Measurements from ENCODE around the gene EFCAB8. TPM values are rescaled to one million over a fixed set of nuclear protein-coding genes. Genes with fewer than 3 reads are reported as not detected.

EFCAB8 gene
- total RNA-seq, 2 donors from 2014 or later = 0.11 TPM; not detected in 1

DNA sequence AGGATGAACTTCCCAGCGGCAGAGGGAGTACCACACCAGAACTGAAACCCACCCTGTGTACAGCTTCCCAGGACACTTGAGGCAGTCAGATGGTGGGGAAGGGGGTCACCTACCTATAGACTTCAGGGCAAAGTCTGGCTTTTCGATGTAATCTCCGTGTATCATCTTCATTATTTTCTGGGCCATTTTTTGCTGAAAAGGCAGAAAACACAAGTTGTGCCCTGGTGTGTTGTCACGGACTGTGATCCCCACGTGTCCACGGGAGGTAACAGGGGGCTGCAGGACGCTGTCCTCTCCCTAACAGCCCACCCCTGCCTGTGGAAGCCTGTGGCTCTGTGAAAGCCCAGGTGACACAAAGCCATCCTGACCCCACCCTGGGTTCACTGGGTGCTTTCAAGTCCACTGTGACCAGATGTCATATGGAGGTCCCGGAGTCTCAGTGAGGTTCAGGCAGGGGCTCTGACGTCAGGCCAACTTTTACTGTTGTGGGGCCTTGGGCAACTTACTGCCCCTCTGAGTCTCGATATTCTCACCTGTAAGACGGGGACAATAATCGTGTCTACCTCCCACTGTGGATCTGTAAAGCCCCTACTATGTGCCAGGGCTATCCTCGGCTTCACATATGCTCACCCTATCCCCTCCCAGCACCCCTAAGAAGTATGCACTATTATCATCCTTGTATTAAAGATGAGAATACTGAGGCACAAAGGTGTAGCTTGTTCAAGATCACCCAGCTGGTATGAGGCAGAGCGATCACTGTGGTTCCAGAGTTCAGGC lies 131.0 kb downstream of the EFCAB8 start:
- ATAC-seq (no peak), DNase-seq (no peak)
- intact Hi-C loops (cut with DNase I, micrococcal nuclease) = no loop called here

DNA sequence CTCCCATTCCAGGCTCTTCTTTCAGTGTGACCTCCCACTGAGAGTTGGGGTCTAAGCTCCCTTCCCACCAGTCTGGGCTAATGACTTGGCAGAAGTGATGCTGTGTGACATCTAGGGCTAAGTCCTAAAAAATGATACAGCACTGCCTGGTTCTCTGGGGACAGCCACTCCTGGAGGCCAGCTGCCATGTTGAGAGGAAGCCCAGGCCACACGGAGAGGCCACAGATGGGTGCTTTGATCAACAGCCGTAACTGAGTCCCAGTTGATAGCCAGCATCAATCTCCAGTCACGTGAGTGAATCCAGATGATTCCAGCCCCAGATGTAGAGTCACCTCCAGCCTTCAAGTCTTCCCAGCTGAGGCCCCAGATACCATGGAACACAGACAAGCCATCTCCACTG lies 131.7 kb downstream of the EFCAB8 start:
- no peak for ATAC-seq
- no peak for DNase-seq
- intact Hi-C loops (cut with DNase I, micrococcal nuclease) = no loop called here

DNA sequence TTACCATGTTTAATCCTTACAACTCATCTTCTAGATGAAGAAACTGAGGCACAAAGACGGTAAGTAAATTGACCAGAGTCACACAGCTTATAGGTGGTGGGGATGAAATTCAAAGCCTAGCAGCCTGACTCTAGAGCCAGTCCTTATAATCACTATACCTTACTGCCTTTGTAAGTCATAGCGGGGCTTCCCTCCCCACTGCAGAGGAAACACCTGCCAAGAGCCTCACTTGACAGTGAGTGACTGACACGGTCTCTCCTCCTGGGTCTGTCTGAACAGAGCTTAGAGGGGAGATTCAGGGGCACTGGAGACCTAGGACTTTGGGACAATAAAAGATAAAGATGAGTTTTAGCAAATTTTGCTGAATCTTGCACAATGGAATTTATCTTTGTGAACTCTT lies 132.7 kb downstream of the EFCAB8 start:
- no peak for ATAC-seq
- intact Hi-C loops (cut with DNase I, micrococcal nuclease) = no loop called here

DNA sequence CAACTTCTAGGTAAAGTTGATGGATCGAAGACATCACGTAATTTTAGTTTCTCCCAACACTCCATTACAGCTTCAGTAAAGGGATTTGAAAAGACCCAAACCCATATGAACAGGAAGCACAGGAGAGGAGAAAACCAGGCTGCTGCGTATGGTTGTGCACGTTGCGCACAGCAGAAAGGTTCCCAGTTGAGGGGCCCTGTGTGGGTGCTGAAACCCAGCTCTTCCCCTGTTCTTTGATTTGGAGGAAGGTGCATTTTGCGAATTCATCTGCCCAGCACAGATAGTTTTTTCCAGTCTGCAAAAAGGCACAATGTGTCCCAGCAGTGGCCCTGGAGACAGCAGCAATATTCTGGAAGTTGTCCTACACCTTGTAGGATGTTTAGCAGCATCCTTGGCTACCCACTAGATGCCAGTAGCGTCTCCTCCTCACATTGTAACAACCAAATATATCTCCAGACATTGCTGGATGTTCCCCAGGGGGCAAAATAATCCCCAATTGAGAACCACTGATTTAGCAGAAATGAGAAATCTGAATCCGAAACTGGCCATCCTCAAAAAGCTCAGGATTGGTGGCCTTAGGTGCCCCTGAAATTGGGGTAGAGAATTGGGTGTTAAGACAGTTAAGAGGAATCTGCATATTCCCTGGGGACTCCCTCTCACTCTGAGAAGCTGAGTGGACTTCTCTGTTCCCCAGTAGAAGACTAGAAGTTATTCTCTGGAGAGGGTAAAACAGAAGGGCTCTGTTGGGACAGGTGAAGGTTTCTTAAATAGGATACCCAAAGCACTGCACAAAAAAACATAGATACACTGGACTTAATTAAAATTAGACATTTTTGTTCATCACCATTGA lies 133.3 kb downstream of the EFCAB8 start:
- no peak for ATAC-seq
- DNase-seq = no peak
- intact Hi-C loops (cut with DNase I, micrococcal nuclease) = no loop called here

More for the DNA sequence above, 132.7 kb downstream of the EFCAB8 start:
- no peak for DNase-seq

DNA sequence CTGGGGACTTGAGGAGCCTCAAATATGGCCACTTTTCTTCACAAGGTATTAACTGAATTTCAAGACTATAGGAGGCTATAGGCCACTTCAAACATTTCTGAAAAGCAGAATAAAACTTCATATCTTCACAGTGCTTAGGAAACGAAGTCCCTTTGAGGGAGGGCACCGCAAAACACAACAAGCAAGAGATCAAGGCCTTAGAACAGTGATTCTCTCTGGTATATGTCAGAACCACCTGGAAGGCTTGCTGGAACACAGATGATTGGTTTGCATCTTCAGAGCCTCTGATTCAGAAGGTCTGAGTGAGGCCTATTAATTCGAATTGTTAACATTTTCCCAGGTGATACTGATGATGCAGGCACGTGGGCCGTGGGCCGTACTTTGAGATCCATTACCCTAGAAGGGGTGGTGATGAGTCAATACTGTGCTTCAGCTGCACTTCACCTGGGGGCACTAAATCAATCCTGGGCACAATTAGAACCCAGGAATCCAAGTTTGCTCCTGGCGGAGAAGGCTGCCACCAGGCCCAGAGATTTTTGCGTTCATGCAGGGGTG lies 134.8 kb downstream of the EFCAB8 start:
- intact Hi-C loops (cut with DNase I, micrococcal nuclease) = no loop called here
- ATAC-seq (no peak), DNase-seq (no peak)

DNA sequence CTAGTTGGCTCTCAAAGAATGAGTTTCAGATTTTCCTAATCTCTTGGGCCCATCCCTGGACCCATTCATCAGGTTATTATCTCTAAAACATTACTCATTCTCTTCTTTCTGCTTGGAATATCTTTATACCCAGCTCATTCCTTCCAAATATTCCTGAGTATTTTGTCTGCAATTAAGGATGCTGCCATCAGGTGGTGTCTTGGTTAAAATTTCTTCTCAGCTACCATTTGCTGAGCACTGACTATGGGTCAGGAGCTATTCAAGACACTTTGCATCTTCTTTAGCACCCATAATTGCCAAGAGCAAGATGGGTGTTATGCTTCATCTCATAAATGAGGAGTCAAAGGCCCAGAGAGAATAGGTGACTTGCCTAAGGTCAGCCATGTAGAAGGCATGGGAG lies 137.1 kb downstream of the EFCAB8 start:
- no peak for DNase-seq
- ATAC-seq = no peak
- intact Hi-C loops (cut with DNase I, micrococcal nuclease) = no loop called here

DNA sequence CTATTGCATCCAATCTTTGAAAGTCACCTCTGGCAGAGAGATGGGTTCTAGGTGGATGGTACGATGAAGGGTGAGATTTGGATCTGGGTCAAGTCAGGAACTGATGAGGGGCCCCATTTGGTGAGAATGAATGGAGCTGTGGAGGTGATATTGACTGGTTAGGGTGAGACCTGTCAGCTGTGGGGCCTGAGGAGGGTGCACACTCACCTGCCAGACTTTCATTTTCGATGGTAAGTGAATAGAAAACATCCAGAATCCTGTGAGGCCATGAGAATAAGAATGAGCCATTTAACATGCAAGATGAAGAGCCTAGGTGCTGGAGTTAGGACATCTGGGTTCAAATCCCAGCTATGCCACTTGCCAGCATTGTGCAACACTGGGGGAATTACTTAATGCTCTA lies 138.7 kb downstream of the EFCAB8 start:
- DNase-seq (no peak), ATAC-seq (no peak)
- intact Hi-C loops (cut with DNase I, micrococcal nuclease) = no loop called here

DNA sequence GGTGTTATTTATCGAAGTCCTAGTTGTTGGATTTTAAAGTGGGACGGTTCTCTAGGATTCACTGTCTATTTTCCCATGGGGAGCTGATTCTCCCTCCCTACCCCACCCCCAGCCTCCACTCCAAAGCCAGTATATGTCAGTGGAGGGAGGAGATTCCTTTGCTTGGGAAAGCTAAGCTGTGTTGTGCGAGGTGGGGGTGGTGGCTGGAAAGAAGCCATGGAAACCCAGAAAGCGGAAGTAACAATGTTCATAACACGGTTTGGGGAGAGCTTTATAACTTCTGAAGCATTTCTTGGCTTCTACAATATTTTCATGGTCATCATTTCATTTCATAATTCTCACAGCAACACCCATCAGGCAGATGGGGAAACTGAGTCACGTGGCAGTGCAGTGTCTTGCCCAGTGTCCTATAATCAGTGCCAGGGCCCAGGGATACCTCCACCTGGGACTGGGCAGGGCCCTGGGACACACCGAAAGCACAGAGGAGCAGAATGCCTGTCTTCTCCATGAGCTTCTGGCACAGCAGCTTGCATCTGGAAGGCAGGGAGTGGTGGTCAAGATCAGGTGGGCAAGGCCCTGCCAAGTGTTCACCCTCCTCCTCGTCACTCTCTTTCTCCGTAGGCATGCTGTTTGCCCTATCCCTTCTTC lies 141.0 kb downstream of the EFCAB8 start:
- DNase-seq = no peak
- intact Hi-C loops (cut with DNase I, micrococcal nuclease) = no loop called here
- no peak for ATAC-seq

DNA sequence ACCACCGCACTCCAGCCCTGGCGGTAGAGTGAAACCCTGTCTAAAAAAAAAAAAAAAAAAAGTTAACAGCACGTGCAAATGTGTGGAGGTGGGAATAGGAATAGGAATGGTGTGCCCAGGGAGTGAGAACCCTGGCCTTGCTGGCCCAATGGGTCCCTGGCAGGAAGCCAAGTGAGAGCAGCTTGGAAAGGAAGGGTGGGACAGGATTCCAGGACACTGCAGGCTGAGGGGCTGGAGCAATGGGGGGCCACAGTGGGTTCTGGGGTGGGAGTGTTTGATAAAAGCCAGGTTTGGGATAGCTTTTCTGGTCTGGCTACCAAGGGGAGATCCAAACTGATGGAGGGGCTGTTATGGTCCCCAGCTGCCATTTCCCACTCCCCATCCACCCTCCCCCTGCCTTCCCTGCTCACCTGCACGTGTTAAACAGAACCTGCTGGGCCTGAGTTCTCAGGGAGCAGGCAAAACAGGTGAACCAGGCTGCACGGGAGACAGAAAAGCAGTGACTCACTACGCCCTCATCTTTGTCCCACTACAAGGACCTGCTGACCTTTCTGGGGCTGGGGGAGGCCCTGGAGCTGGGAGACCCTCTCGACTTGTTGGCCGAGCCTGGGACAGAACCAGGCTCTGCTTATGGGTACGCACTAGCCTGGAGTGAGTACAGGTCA lies 142.2 kb downstream of the EFCAB8 start:
- intact Hi-C loops (cut with DNase I, micrococcal nuclease) = no loop called here
- ATAC-seq (no peak), DNase-seq (no peak)

DNA sequence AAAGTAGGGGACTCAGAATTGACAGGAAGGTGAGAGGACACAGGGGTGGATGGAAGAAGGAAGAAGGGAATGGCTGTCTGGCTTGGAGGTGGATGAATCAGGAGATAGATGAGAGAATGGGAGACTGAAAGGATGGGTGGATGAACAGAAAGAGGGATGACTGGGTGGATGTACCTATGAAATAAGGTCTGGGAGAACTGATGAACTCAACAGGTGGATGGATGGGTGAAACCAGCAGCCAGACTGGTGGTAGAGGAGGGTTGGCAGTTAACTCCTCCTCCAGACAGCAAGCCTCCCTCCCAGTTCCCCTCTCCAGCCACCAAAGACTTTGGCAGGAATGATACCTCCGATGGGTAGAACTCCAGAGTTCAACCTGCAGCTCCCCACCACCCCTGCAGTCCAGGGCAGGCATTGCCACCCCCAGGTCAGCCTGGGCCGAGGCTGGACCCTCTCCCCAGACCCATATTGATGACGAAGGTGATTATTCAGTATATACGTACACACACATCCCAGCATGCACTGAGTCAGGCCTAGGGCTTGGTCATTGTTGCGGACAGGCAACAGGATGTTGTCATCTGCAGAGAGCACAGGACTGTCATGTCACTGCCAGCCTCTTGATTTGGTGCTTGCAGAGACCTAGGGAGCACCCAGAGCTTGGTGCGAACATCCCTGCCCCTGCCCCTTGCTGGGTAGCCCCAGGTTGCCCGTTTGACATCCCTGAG lies 143.5 kb downstream of the EFCAB8 start:
- intact Hi-C loops (cut with DNase I, micrococcal nuclease) = no loop called here
- DNase-seq (no peak), ATAC-seq (no peak)

DNA sequence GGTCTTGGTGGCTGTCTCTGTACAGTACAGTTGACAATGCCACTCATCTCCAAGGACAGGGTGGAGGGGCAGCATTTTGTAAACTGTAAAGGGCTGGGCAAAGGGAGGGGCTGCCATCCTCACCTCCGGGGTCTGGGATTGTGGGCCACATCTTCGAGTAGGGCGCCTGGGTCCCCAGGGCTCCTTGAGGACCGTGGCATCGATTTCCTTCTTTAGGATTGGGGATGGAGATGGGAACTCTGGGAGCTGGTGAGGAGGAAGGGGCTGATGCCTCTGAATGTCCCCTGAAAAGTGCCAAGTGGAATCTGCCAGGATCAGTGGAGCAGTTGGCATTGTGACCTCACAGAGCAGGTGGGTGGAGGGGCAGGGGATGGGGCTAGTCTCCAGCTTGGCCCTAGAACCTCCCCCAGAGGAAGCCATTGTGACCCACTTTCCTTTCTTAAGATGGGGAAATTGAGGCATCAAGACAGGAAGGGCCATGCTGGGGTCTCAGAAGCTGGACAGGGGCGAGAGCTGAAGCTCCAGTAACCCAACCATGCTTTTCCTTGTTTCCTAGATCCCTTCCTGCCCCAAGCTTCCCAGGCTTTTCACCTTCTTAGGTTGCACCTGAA lies 145.5 kb downstream of the EFCAB8 start, which contains the start of gene SUN5:
SUN5 (minus strand) TSS at position 293 of the 611 bp plus-strand sequence; CDS start at position 200, 93 bp downstream.
- ATAC-seq (no peak), DNase-seq (no peak)
- intact Hi-C loops (cut with DNase I, micrococcal nuclease) = no loop called here

DNA sequence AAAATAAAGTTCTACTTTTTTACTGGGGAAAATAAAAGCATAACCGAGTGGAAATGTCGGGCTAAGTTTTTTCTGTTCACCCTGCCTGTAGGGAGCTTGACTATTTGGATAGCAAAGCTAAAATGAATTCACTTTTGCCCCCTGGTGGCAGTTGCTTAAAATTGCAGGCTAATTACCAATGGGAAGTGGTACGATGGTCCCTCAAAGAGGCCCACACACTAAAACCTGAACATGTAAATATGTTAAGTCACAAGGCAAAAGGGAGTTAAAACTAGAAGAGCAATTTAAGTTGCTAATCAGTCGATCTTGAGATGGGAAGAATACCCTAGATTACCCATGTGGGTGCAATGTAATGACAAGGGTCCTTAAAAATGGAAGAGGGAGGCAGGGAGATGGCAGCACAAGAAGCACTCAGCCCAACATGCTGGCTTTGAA lies 146.4 kb downstream of the EFCAB8 start:
- DNase-seq (no peak), ATAC-seq (no peak)
- intact Hi-C loops (cut with DNase I, micrococcal nuclease) = no loop called here

DNA sequence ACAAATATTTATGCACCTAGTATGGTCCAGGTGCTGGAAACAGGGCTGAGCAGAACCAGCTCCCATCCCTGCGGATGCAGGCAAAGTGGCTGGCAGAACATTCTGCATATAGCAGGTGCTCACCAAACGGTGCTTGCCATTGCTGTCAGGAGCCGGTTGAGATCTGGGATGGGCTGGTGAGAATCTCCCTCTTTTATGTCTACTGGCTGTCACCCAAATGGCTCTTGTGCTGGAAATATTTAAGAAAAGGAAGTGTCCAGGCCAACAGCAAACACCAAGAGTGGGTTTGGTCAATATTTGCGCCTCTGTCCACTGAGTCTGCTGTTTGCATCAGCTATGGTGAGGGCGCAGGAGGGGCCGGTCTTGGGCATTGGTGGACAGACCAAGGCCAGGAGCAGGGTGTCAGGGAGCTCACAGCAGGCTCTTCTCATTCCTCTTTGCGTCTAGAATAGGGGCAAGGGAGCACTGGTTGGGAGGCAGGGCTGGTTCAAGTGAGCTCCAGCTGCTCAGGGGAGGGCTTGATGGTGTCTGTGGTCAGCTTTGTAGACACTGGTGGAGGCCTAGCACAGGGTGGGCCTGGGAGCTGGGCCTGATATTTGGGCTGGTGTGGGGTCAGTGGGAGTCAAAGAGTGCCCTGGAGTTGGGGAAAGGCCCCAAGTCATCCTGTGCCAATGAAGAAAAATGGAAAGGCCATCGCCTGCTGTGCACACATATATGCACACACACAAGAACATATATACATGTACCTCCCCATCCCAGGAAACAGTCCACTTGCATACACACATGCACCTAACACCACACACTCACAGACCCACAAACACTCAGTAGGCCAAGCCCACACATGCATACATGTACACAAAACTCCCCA lies 147.4 kb downstream of the EFCAB8 start:
- intact Hi-C loops (cut with DNase I, micrococcal nuclease) = no loop called here
- no peak for ATAC-seq
- no peak for DNase-seq

DNA sequence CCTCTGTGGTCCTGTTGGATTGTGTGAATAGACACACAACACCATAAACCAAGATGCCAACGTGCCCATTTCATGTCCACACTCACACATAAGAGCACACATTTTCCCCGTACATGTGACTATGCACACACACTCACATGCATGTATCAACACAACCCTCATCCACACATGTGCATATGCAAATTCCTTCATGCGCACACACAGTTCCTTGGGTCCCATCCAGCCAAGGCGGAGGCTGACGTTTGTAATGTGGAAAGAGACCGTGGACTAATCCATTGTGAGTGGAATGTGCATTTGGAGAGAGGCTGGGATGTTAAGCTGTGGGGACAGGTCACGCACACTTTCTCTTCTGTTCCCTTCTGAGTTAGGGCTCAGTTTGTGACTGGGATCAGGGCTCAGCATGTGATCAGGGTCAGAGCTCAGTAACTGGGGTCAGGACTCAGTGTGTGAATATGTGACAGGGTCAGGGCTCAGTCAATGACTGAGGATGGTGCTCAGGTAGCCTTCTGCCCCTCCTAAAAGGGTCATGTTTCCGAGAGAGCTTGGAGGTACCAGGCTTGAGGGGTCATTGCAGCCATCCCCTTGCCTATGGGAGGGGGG lies 148.2 kb downstream of the EFCAB8 start:
- ATAC-seq (no peak), DNase-seq (no peak)
- intact Hi-C loops (cut with DNase I, micrococcal nuclease) = no loop called here

DNA sequence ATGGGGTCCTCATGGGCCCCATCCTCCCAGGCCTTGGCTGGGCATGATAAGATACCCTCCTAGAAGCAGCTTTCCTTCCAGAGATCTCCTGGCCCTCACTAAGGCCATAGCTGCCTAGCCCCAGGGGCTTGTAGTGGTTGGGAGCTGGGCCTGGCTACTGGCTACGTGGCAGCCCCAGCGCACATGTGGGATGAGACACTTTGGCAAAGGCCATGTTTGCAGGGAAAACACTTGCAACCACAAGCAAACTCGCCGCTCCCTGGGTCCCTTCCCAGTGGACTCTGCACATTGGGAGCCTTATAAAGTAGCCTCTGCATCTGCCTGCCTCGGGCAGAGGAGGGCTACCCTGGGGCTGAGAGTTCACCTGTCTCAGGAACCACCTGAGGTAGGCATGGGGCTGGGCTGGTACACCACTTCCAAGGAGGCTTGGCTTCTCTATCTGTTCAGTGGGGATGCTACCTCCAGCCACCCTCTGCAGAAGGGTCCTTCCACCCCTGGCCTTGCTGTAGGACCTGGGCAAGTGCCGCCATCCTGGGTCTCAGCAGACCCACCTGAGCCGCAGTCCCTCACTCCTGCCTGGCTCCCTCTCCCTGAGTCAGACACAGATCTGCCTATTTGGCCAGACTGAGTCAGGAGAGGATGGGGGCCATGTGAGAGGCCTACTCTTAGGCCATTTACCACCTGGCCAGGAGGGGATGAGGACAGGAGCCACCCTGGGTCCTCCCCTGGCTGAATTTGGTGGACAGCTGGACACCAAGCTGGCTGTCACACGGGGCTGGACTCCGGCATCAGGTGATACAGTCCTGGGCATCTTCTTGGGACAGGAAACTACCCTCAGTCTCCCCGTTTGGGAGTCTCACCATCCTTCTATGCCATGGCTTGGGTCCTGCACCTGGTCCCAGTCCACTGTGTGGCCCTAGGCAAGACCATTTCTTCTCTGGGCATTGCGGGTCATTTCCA lies 148.9 kb downstream of the EFCAB8 start, which contains the start of gene BPIFB2:
BPIFB2 (plus strand) TSS at position 329 of the 960 bp plus-strand sequence. CDS start 871 bp downstream, outside the sequence.
- intact Hi-C loops (cut with DNase I, micrococcal nuclease) = no loop called here
- ATAC-seq = no peak
- no peak for DNase-seq

Measured in left colon (tissue), 2 donors.